ENCODE results near the gene HNRNPM.

GRCh38 chr19:8403098-8403819, 41.5 kb upstream of the HNRNPM start:
- TF ChIP-seq CTCF (IDR thresholded peaks at IDR 0.05; ENCODE audit: low read depth, low read length) (no peak), EZH2phosphoT487 (IDR thresholded peaks at IDR 0.05; ENCODE audit: low read depth) (no peak)
